H9 (cell line): Measurements from ENCODE around the gene SLC25A42. TPM values are rescaled to one million over a fixed set of nuclear protein-coding genes. Genes with fewer than 3 reads are reported as not detected.

Experiments used
- DNase-seq: peaks from one replicate; pipeline ENCODE4 v3.0.0-alpha.2; 2017
- H2AFZ ChIP-seq: one replicate; pipeline ENCODE4 v1.6.1; 2013; ENCODE audit warnings: mild to moderate bottlenecking, low read length, control low read depth, moderate library complexity
- H2AK5ac ChIP-seq: 2 replicates; pipeline ENCODE4 v1.6.1; 2013; ENCODE audit warnings: low read length, control low read depth, mixed read lengths; ENCODE audit not compliant: insufficient read length
- H2BK120ac ChIP-seq: one replicate; pipeline ENCODE4 v1.6.1; 2013; ENCODE audit warnings: low read depth, mild to moderate bottlenecking, low read length, control low read depth, inconsistent platforms; ENCODE audit not compliant: poor library complexity, severe bottlenecking
- H2BK12ac ChIP-seq: 2 replicates; pipeline ENCODE4 v1.6.1; 2013; ENCODE audit warnings: low read length, control low read depth, mixed read lengths, low read depth; ENCODE audit not compliant: insufficient read length
- H2BK15ac ChIP-seq: 2 replicates; pipeline ENCODE4 v1.6.1; 2013; ENCODE audit warnings: low read depth, low read length, control low read depth
- H2BK20ac ChIP-seq: one replicate; pipeline ENCODE4 v1.6.1; 2013; ENCODE audit warnings: low read depth, mild to moderate bottlenecking, low read length, control low read depth, inconsistent platforms; ENCODE audit not compliant: poor library complexity, severe bottlenecking
- H2BK5ac ChIP-seq: 2 replicates; pipeline ENCODE4 v1.6.1; 2013; ENCODE audit warnings: low read length, control low read depth, mixed read lengths; ENCODE audit not compliant: insufficient read length
- H3K14ac ChIP-seq: 2 replicates; pipeline ENCODE4 v1.6.1; 2013; ENCODE audit warnings: low read length, control low read depth; ENCODE audit not compliant: insufficient read depth
- H3K18ac ChIP-seq: 2 replicates; pipeline ENCODE4 v1.6.1; 2013; ENCODE audit warnings: low read depth, mild to moderate bottlenecking, mixed read lengths, low read length, control low read depth; ENCODE audit not compliant: insufficient read length
- H3K23ac ChIP-seq: 2 replicates; pipeline ENCODE4 v1.6.1; 2013; ENCODE audit warnings: low read length, control low read depth, mixed read lengths, low read depth; ENCODE audit not compliant: insufficient read length
- H3K23me2 ChIP-seq: 2 replicates; pipeline ENCODE4 v1.6.1; 2013; ENCODE audit warnings: low read depth, mild to moderate bottlenecking, mixed read lengths, low read length, control low read depth; ENCODE audit not compliant: insufficient read length, poor library complexity, severe bottlenecking
- H3K27ac ChIP-seq: 2 replicates; pipeline ENCODE4 v1.5.1; 2013; ENCODE audit warnings: low read length, control low read depth, mixed read lengths, low read depth; ENCODE audit not compliant: insufficient read length
- H3K27me3 ChIP-seq: 2 replicates; pipeline ENCODE4 v1.6.1; 2013; ENCODE audit warnings: low read length, control low read depth, inconsistent platforms; ENCODE audit not compliant: insufficient read depth
- H3K4ac ChIP-seq: 2 replicates; pipeline ENCODE4 v1.6.1; 2013; ENCODE audit warnings: low read depth, mild to moderate bottlenecking, control low read depth, inconsistent platforms, low read length, moderate library complexity
- H3K4me1 ChIP-seq: 2 replicates; pipeline ENCODE4 v1.6.1; 2013; ENCODE audit warnings: low read length, control low read depth, inconsistent platforms; ENCODE audit not compliant: insufficient read depth
- H3K4me2 ChIP-seq: 2 replicates; pipeline ENCODE4 v1.6.1; 2013; ENCODE audit warnings: low read length, control low read depth, mixed read lengths; ENCODE audit not compliant: insufficient read length, insufficient read depth
- H3K56ac ChIP-seq: 2 replicates; pipeline ENCODE4 v1.6.1; 2013; ENCODE audit warnings: low read depth, mild to moderate bottlenecking, mixed read lengths, low read length, control low read depth; ENCODE audit not compliant: insufficient read length
- H3K79me1 ChIP-seq: 2 replicates; pipeline ENCODE4 v1.6.1; 2013; ENCODE audit warnings: low read depth, mild to moderate bottlenecking, moderate library complexity, low read length, control low read depth, inconsistent platforms; ENCODE audit not compliant: insufficient read depth, poor library complexity, severe bottlenecking
- H3K79me2 ChIP-seq: 2 replicates; pipeline ENCODE4 v1.6.1; 2013; ENCODE audit warnings: low read length, control low read depth, inconsistent platforms; ENCODE audit not compliant: insufficient read depth
- H3K9ac ChIP-seq: 2 replicates; pipeline ENCODE4 v1.6.1; 2013; ENCODE audit warnings: low read length, control low read depth, mixed read lengths; ENCODE audit not compliant: insufficient read length; ENCODE audit errors: extremely low read depth
- H3K9me3 ChIP-seq: one replicate; pipeline ENCODE4 v1.6.1; 2013; ENCODE audit warnings: low read depth, low read length, inconsistent platforms; ENCODE audit not compliant: control insufficient read depth
- H3T11ph ChIP-seq: one replicate; pipeline ENCODE4 v1.6.1; 2013; ENCODE audit warnings: mild to moderate bottlenecking, low read length, control low read depth, inconsistent platforms
- H4K20me1 ChIP-seq: one replicate; pipeline ENCODE4 v1.6.1; 2013; ENCODE audit not compliant: control insufficient read depth, insufficient read length, insufficient read depth
- H4K5ac ChIP-seq: 2 replicates; pipeline ENCODE4 v1.6.1; 2013; ENCODE audit warnings: low read depth, mild to moderate bottlenecking, mixed read lengths, low read length, control low read depth; ENCODE audit not compliant: insufficient read length
- H4K8ac ChIP-seq: replicated peaks from 2 replicates; pipeline ENCODE4 v1.6.1; 2013; ENCODE audit warnings: low read length, control low read depth, mixed read lengths, low read depth; ENCODE audit not compliant: insufficient read length
- H4K91ac ChIP-seq: 2 replicates; pipeline ENCODE4 v1.6.1; 2013; ENCODE audit warnings: low read depth, mild to moderate bottlenecking, moderate library complexity, mixed read lengths, low read length, control low read depth; ENCODE audit not compliant: insufficient read length
- H3K27ac Mint-ChIP-seq, 3 experiments: 2 replicates in 2 of 3; 3 replicates in 1 of 3; pipeline ENCODE4 v1.8.0; 2020 to 2021; ENCODE audit warnings: mixed read lengths in 3 of 3, mild to moderate bottlenecking in 1 of 3, moderate library complexity in 1 of 3
- H3K27me3 Mint-ChIP-seq: 2 replicates; pipeline ENCODE4 v1.8.0; 2021; ENCODE audit warnings: low read depth, mild to moderate bottlenecking, moderate library complexity, mixed read lengths
- H3K36me3 Mint-ChIP-seq, 3 experiments: 2 replicates in 2 of 3; 3 replicates in 1 of 3; pipeline ENCODE4 v1.8.0; 2020 to 2021; ENCODE audit warnings: low read depth in 3 of 3, mixed read lengths in 3 of 3; ENCODE audit not compliant: insufficient read depth in 1 of 3
- H3K4me1 Mint-ChIP-seq, 2 experiments: 2 replicates each; pipeline ENCODE4 v1.8.0; 2020; ENCODE audit warnings: mixed read lengths in 2 of 2
- H3K4me3 Mint-ChIP-seq, 2 experiments: 2 replicates in 1 of 2; 3 replicates in 1 of 2; pipeline ENCODE4 v1.8.0; 2020 to 2021; ENCODE audit warnings: mild to moderate bottlenecking in 2 of 2, mixed read lengths in 2 of 2, moderate library complexity in 1 of 2
- H3K9me3 Mint-ChIP-seq, 2 experiments: 2 replicates in 1 of 2; 3 replicates in 1 of 2; pipeline ENCODE4 v1.8.0; 2020; ENCODE audit warnings: mild to moderate bottlenecking in 2 of 2, mixed read lengths in 2 of 2, moderate library complexity in 1 of 2
- WGBS: extraction: QIAGEN DNeasy Blood & Tissue Kit; methylation state at CpG from one replicate; pipeline ENCODE4 v1.1.7; 2013; ENCODE audit warnings: missing lambda C conversion rate, low lambda C conversion rate, mixed read lengths; ENCODE audit not compliant: insufficient read length; ENCODE audit errors: extremely low coverage; 5-methylcytosine and 5-hydroxymethylcytosine counted together
- total RNA-seq: library from RNA; stranded (reverse); gene quantifications from 2 replicates; pipeline ENCODE4 v1.2.1, GENCODE V29; 2021
- TF ChIP-seq, protein P1 (sequence below): fragments of 200-600 bp; sonication (generic); conservative IDR thresholded peaks from 3 replicates; pipeline ENCODE4 v1.8.0; 2021; ENCODE audit warnings: antibody characterized with exemption, mild to moderate bottlenecking

Gene SLC25A42
- total RNA-seq, 1 experiment from 2014 or later, result 3.6 TPM

DNA sequence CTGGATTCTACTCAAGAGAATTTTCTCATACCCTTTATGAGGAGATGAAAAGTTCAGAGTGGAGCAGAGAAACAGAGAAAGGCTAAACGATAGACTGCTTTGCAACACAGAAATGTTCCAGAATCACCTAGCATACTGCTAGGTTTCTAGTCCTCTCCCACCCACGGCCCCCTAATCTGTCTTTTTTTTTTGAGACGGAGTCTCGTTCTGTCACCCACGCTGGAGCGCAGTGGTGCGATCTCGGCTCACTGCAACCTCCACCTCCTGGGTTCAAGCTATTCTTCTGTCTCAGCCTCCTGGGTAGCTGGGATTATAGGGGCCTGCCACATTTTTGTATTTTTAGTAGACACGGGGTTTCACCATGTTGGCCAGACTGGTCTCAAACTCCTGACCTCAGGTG, 35.3 kb upstream of the SLC25A42 start:
- H3K4me1 Mint-ChIP-seq, result peaks cover 6 to 9% of the 10 kb centered on the region in 2 experiments
- no CpG with 5 or more reads among the region's 9 CpGs for WGBS

More for the DNA sequence above, 35.3 kb upstream of the SLC25A42 start:
- H2BK20ac ChIP-seq, result no peak overlapping the region
- H3K4ac ChIP-seq, result no peak overlapping the region
- H3T11ph ChIP-seq, result no peak overlapping the region
- peaks cover 14% of the 10 kb centered on the region for H3K79me1 ChIP-seq
- H2BK12ac ChIP-seq, result no peak overlapping the region
- H3K79me2 ChIP-seq, result peaks cover 3% of the 10 kb centered on the region; the same call in 1 of the 2 replicates
- TF ChIP-seq, protein P1, sequence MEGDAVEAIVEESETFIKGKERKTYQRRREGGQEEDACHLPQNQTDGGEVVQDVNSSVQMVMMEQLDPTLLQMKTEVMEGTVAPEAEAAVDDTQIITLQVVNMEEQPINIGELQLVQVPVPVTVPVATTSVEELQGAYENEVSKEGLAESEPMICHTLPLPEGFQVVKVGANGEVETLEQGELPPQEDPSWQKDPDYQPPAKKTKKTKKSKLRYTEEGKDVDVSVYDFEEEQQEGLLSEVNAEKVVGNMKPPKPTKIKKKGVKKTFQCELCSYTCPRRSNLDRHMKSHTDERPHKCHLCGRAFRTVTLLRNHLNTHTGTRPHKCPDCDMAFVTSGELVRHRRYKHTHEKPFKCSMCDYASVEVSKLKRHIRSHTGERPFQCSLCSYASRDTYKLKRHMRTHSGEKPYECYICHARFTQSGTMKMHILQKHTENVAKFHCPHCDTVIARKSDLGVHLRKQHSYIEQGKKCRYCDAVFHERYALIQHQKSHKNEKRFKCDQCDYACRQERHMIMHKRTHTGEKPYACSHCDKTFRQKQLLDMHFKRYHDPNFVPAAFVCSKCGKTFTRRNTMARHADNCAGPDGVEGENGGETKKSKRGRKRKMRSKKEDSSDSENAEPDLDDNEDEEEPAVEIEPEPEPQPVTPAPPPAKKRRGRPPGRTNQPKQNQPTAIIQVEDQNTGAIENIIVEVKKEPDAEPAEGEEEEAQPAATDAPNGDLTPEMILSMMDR, result no peak
- H3K27ac ChIP-seq, result no peak overlapping the region
- H3K4me2 ChIP-seq, result no peak overlapping the region
- no peak overlapping the region for H2AFZ ChIP-seq
- no peak overlapping the region for H3K23ac ChIP-seq
- Mint-ChIP-seq H3K36me3 (peaks cover 47 to 74% (median 73%) of the 10 kb centered on the region in 3 experiments; a peak in 6 of 7 replicates), H3K4me3 (no peak overlapping the region), H3K9me3 (no peaks in the 10 kb centered on the region), H3K27me3 (no peaks in the 10 kb centered on the region), H3K27ac (no peak overlapping the region)
- no peak overlapping the region for H3K9ac ChIP-seq
- H3K4me1 ChIP-seq, result no peaks in the 10 kb centered on the region
- no peaks in the 10 kb centered on the region for H3K27me3 ChIP-seq
- H3K56ac ChIP-seq, result no peak overlapping the region
- no peaks in the 10 kb centered on the region for H3K9me3 ChIP-seq
- H4K5ac ChIP-seq, result no peak overlapping the region
- H4K8ac ChIP-seq, result no peak overlapping the region
- peaks cover 3% of the 10 kb centered on the region for H4K20me1 ChIP-seq
- no peak overlapping the region for H2BK120ac ChIP-seq
- no peak overlapping the region for H2AK5ac ChIP-seq
- peaks cover 3% of the 10 kb centered on the region for H3K23me2 ChIP-seq
- no peak overlapping the region for H3K14ac ChIP-seq
- H3K18ac ChIP-seq, result no peak overlapping the region
- H2BK5ac ChIP-seq, result no peak overlapping the region
- no peak for DNase-seq
- no peak overlapping the region for H2BK15ac ChIP-seq
- H4K91ac ChIP-seq, result no peak overlapping the region
